Measurements from ENCODE around the gene PGF.

GRCh38 chr14:74907744-74908143, 47.7 kb downstream of the PGF start:
- TF ChIP-seq YY1 (IDR thresholded peaks at IDR 0.05; ENCODE audit: insufficient read depth, insufficient replicate concordance, low read depth, low read length) (no peak), SPEN (CRISPR knock-in tag; IDR thresholded peaks at IDR 0.05; ENCODE audit: low read depth) (no peak), ZNF512 (CRISPR knock-in tag; IDR thresholded peaks at IDR 0.05) (no peak), RBAK (CRISPR knock-in tag; IDR thresholded peaks at IDR 0.05) (no peak), HMG20A (CRISPR knock-in tag; IDR thresholded peaks at IDR 0.05; ENCODE audit: borderline replicate concordance) (no peak), MAX (IDR thresholded peaks at IDR 0.05) (no peak), ZNF274 (CRISPR knock-in tag; IDR thresholded peaks at IDR 0.05) (no peak), ELF1 (CRISPR knock-in tag; IDR thresholded peaks at IDR 0.05) (no peak), NFE2L1 (CRISPR knock-in tag; IDR thresholded peaks at IDR 0.05; ENCODE audit: borderline replicate concordance) (no peak), POLR2A (IDR thresholded peaks at IDR 0.05; ENCODE audit: insufficient read depth in 1 of 2, low read depth in 2 of 2, low read length in 2 of 2) (no peak), ZNF225 (CRISPR knock-in tag; IDR thresholded peaks at IDR 0.05) (no peak), ZNF629 (CRISPR knock-in tag; conservative IDR thresholded peaks at IDR 0.05) (no peak), FOXM1 (CRISPR knock-in tag; IDR thresholded peaks at IDR 0.05) (no peak)
- TF ChIP-seq, protein P1, sequence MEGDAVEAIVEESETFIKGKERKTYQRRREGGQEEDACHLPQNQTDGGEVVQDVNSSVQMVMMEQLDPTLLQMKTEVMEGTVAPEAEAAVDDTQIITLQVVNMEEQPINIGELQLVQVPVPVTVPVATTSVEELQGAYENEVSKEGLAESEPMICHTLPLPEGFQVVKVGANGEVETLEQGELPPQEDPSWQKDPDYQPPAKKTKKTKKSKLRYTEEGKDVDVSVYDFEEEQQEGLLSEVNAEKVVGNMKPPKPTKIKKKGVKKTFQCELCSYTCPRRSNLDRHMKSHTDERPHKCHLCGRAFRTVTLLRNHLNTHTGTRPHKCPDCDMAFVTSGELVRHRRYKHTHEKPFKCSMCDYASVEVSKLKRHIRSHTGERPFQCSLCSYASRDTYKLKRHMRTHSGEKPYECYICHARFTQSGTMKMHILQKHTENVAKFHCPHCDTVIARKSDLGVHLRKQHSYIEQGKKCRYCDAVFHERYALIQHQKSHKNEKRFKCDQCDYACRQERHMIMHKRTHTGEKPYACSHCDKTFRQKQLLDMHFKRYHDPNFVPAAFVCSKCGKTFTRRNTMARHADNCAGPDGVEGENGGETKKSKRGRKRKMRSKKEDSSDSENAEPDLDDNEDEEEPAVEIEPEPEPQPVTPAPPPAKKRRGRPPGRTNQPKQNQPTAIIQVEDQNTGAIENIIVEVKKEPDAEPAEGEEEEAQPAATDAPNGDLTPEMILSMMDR (CRISPR knock-in tag; IDR thresholded peaks at IDR 0.05): no peak
